ENCODE measurements around the gene MYCBP. TPM values are rescaled to one million over a fixed set of nuclear protein-coding genes. Genes with fewer than 3 reads are reported as not detected.

Gene MYCBP
- total RNA-seq, 2 donors from 2014 or later, result 34.6 to 38.1 TPM

DNA sequence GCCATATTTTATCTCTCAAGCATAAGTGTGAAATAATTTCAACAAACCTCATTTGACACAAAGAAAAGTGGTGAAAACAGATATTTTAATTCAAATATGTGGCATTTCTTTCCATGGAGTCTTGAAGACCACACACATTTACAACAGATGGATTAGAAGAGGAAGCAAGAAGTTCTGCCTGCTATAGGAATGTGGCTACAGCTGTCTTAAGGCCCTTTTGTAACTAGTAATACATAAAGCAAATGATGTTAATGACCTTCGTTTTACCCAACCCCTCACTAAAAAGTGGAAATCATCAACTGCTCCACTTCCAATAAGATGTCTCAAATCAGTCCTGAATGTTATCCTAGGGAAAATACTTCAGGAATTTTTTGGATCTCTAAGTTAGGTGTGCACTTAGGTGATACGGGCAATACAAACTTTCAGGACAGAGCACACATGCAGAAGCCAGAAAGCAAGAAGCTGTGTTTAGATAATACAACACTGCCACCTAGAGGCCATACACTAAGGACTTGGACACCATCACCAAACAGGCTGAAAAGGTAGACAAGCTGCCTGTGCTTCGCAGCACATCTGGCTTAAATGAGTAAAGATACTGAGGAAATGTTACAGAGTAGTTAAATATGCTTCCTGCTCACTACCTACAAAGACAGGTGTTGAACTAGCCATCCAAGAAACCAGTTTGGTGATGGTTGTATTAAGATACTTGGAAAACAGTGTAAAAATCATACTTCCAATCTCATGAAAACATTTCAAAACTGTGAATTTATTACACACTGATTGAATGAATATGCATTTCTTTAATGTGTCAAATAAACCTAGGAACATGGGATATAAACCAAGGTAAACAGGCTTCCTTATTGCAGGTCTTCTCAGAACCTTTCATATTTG lies 38.0 kb downstream of the MYCBP start:
- Histone ChIP-seq H3K27ac (ENCODE audit: low read depth, low read length) (no peak overlapping the region), H3K4me1 (ENCODE audit: control insufficient read depth, insufficient read depth, low read length) (no peaks in the 10 kb centered on the region), H3K36me3 (ENCODE audit: control insufficient read depth, insufficient read depth, low read length) (peaks cover 22% of the 10 kb centered on the region), H3K27me3 (ENCODE audit: control insufficient read depth, insufficient read depth, low read length, poor library complexity, severe bottlenecking) (no peaks in the 10 kb centered on the region), H3K9me3 (ENCODE audit: control insufficient read depth, low read length) (no peaks in the 10 kb centered on the region), H3K4me3 (ENCODE audit: low read length) (no peak overlapping the region), H3K9ac (ENCODE audit: extremely low read depth, low read length, poor library complexity, severe bottlenecking) (no peak overlapping the region)
- peak; percentile 80 for DNase-seq
- Mint-ChIP-seq H3K4me3 (no peak overlapping the region), H3K36me3 (ENCODE audit: low read depth) (peaks cover 17% of the 10 kb centered on the region), H3K27me3 (ENCODE audit: insufficient read depth) (peaks cover 11% of the 10 kb centered on the region), H3K4me1 (no peaks in the 10 kb centered on the region), H3K27ac (no peak overlapping the region), H3K9me3 (no peaks in the 10 kb centered on the region)
- WGBS, 2 experiments (ENCODE audit: insufficient coverage in 1 of 2, insufficient read length in 1 of 2), result 63 to 65% methylated on average over 2 to 3 of the region's 3 CpGs
- TF ChIP-seq, protein P1, sequence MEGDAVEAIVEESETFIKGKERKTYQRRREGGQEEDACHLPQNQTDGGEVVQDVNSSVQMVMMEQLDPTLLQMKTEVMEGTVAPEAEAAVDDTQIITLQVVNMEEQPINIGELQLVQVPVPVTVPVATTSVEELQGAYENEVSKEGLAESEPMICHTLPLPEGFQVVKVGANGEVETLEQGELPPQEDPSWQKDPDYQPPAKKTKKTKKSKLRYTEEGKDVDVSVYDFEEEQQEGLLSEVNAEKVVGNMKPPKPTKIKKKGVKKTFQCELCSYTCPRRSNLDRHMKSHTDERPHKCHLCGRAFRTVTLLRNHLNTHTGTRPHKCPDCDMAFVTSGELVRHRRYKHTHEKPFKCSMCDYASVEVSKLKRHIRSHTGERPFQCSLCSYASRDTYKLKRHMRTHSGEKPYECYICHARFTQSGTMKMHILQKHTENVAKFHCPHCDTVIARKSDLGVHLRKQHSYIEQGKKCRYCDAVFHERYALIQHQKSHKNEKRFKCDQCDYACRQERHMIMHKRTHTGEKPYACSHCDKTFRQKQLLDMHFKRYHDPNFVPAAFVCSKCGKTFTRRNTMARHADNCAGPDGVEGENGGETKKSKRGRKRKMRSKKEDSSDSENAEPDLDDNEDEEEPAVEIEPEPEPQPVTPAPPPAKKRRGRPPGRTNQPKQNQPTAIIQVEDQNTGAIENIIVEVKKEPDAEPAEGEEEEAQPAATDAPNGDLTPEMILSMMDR (conservative IDR thresholded peaks at IDR 0.05), result peak; percentile 90

DNA sequence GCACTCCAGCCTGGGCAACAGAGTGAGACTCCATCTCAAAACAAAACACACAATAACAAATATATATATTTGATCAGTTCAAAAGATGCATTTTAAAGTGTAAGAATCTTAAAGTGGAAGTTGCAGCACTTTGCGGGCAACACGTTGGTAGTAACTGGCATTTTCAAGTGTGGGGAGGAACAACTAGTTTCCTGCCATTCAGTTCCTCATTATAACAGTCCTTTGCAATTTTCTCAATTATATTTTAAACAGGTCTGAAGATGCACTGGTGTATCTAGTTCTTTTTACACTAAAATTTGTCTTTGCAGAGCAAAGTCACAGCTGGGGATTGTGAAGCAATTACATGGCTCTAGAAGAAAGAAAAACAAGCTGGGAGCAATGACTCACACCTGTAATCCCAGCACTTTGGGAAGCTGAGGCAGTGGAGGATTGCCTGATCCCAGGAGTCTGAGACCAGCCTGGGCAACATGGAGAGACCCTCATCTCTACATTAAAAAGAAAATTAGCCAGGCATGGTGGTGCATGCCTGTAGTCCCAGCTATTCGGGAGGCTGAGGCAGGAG lies 38.8 kb downstream of the MYCBP start:
- Histone ChIP-seq H3K27ac (ENCODE audit: low read depth, low read length) (no peak overlapping the region), H3K9me3 (ENCODE audit: control insufficient read depth, low read length) (no peaks in the 10 kb centered on the region), H3K36me3 (ENCODE audit: control insufficient read depth, insufficient read depth, low read length) (peaks cover 16% of the 10 kb centered on the region), H3K27me3 (ENCODE audit: control insufficient read depth, insufficient read depth, low read length, poor library complexity, severe bottlenecking) (no peaks in the 10 kb centered on the region), H3K4me1 (ENCODE audit: control insufficient read depth, insufficient read depth, low read length) (no peaks in the 10 kb centered on the region), H3K9ac (ENCODE audit: extremely low read depth, low read length, poor library complexity, severe bottlenecking) (no peak overlapping the region), H3K4me3 (ENCODE audit: low read length) (no peak overlapping the region)
- no peak for DNase-seq
- TF ChIP-seq, protein P1 (conservative IDR thresholded peaks at IDR 0.05), result no peak
- Mint-ChIP-seq H3K36me3 (ENCODE audit: low read depth) (peaks cover 13% of the 10 kb centered on the region), H3K27me3 (ENCODE audit: insufficient read depth) (peaks cover 18% of the 10 kb centered on the region), H3K9me3 (no peaks in the 10 kb centered on the region), H3K27ac (no peak overlapping the region), H3K4me1 (no peaks in the 10 kb centered on the region), H3K4me3 (no peak overlapping the region)
- WGBS, 2 experiments (ENCODE audit: insufficient coverage in 1 of 2, insufficient read length in 1 of 2), result 94 to 97% methylated on average over 3 of the region's 3 CpGs

DNA sequence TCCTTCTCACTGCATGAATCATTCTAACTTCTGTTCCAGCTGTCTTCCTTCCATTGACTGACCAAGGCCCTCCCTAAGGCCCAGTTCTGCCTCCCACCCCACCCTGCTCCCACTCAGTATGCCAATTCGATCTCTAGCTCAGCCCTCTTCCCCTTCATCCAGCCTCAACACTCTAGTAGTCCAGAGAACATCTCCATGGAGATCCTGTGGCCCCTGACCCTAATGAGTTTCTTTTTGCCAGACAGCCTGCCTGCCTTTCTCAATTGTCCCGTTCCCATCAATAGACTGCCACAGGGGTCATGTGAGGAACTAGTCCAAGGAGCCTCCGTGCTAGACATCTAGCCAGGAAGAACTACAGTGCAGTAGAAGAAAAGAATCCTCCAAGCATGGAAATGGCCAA lies 40.0 kb downstream of the MYCBP start:
- Histone ChIP-seq H3K4me1 (ENCODE audit: control insufficient read depth, insufficient read depth, low read length) (no peaks in the 10 kb centered on the region), H3K36me3 (ENCODE audit: control insufficient read depth, insufficient read depth, low read length) (peaks cover 5% of the 10 kb centered on the region), H3K4me3 (ENCODE audit: low read length) (no peak overlapping the region), H3K9ac (ENCODE audit: extremely low read depth, low read length, poor library complexity, severe bottlenecking) (no peak overlapping the region), H3K27me3 (ENCODE audit: control insufficient read depth, insufficient read depth, low read length, poor library complexity, severe bottlenecking) (no peaks in the 10 kb centered on the region), H3K27ac (ENCODE audit: low read depth, low read length) (peak overlapping the region; percentile 13), H3K9me3 (ENCODE audit: control insufficient read depth, low read length) (no peaks in the 10 kb centered on the region)
- Mint-ChIP-seq H3K27ac (no peak overlapping the region), H3K27me3 (ENCODE audit: insufficient read depth) (peaks cover 18% of the 10 kb centered on the region), H3K9me3 (no peaks in the 10 kb centered on the region), H3K4me3 (no peak overlapping the region), H3K36me3 (ENCODE audit: low read depth) (peaks cover 3% of the 10 kb centered on the region), H3K4me1 (no peaks in the 10 kb centered on the region)
- WGBS, 2 experiments (ENCODE audit: insufficient coverage in 1 of 2, insufficient read length in 1 of 2), result 57 to 84% methylated on average over 2 to 3 of the region's 3 CpGs
- DNase-seq, result no peak
- TF ChIP-seq, protein P1 (conservative IDR thresholded peaks at IDR 0.05), result no peak
